Endothelial cell of umbilical vein (primary cell): ENCODE data around the gene OAS2.

Experiments
- CTCF ChIP-seq, 2 donors: IDR thresholded peaks; 1 replicate in 1 of 2; 2 replicates in 1 of 2; pipeline ENCODE4 v1.5.1; 2011; ENCODE audit warnings: low read length in 2 of 2, mild to moderate bottlenecking in 2 of 2, moderate library complexity in 2 of 2, control low read depth in 1 of 2, inconsistent platforms in 1 of 2, low read depth in 1 of 2; ENCODE audit not compliant: insufficient read depth in 1 of 2; ENCODE audit errors: extremely low read depth in 1 of 2
- EZH2 ChIP-seq: IDR thresholded peaks from 2 replicates; pipeline ENCODE4 v1.6.1; 2012; ENCODE audit warnings: borderline replicate concordance, low read depth, mild to moderate bottlenecking, moderate library complexity, low read length, inconsistent platforms; ENCODE audit not compliant: severe bottlenecking
- FOS ChIP-seq: IDR thresholded peaks from 2 replicates; pipeline ENCODE4 v1.6.1; 2011; ENCODE audit warnings: mild to moderate bottlenecking, low read length, moderate library complexity, borderline replicate concordance; ENCODE audit not compliant: insufficient read depth
- MAX ChIP-seq: IDR thresholded peaks from 2 replicates; pipeline ENCODE4 v1.6.1; 2011; ENCODE audit not compliant: insufficient read depth, insufficient read length
- MYC ChIP-seq: IDR thresholded peaks from one replicate; pipeline ENCODE4 v1.6.1; 2011; ENCODE audit warnings: mild to moderate bottlenecking, low read depth, low read length
- POLR2A ChIP-seq: IDR thresholded peaks from 2 replicates; pipeline ENCODE4 v1.6.1; 2012; ENCODE audit warnings: low read depth, mild to moderate bottlenecking, control low read depth, low read length
- POLR2AphosphoS5 ChIP-seq: IDR thresholded peaks from 2 replicates; pipeline ENCODE4 v1.6.1; 2012; ENCODE audit warnings: low read depth, mild to moderate bottlenecking, control low read depth, low read length, moderate library complexity; ENCODE audit not compliant: insufficient read depth

- TF ChIP-seq CTCF (IDR thresholded peaks at IDR 0.05; ENCODE audit: extremely low read depth in 1 of 2, insufficient read depth in 1 of 2, low read depth in 1 of 2, low read length in 2 of 2) (no peak), MAX (no peak), POLR2A (no peak), EZH2 (no peak), FOS (no peak), POLR2AphosphoS5 (no peak), MYC (no peak)
Measured at GRCh38 chr12:113006641-113007040, 28.3 kb downstream of the OAS2 start.
